GM20431 (cell line): ENCODE data around the gene FAM221B.

Experiments
- in situ Hi-C: fragments of 300-500 bp; cut with MseI, MboI; formaldehyde crosslinking; loops from one replicate; pipeline ENCODE4 v1.15.0; 2020; ENCODE audit warnings: low sequenced_read_pairs; ENCODE audit not compliant: unreplicated experiment

The FAM221B gene

GRCh38 chr9:35847792-35848572, 19.4 kb upstream of the FAM221B start:
- in situ Hi-C loops = no loop called here

- in situ Hi-C loops = no loop called here
Observed at GRCh38 chr9:35845824-35846771, 17.6 kb upstream of the FAM221B start.

DNA sequence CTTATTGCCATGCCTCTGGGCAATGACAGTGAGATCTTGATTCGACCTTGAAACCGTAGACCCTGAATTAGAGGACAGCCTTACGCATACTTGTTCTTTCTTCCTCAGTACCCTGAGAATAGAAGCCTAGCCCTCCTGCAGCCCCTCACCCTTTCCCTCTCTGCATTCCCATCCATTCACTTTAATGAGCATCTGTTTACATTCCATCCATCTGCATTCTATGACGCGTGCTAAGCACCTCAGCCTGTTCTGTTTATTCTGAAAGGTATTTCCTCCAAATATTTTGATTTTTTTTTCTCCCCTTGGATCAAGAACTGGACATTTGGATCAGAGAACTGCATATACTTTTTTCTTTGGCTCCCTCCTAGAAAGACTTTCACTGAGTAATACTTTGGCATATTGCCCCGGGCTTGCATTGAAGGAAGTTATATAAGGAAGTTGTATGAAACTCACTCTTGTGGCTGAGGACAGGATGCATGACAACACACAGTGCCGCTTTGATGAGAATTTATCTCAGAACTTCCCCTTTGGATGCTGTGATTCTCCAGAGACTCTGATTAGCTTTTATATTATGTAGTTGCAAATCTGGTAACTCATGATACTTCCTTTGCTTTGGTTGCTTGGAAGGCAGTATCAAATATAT, 16.2 kb upstream of the FAM221B start:
- in situ Hi-C loops = no loop called here

DNA sequence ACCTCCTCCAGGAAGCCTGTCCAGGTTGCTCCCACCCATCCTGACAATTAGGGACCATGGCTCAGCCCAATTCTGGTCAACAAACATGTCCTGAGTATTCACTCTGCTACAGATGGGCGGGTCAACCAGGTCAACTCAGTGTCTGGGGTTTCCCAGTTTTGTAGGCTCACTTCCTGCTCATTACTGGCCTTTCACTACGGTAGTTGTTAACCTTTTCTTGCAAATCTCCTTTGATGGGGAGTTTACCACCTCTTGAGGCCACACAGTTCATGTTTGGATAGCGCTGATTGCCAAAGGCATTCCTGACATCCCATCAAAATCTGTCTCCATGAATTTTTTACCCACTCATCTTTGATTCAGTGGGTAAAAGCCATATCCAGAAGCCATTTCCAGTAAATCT, 14.3 kb upstream of the FAM221B start:
- in situ Hi-C loops = no loop called here

DNA sequence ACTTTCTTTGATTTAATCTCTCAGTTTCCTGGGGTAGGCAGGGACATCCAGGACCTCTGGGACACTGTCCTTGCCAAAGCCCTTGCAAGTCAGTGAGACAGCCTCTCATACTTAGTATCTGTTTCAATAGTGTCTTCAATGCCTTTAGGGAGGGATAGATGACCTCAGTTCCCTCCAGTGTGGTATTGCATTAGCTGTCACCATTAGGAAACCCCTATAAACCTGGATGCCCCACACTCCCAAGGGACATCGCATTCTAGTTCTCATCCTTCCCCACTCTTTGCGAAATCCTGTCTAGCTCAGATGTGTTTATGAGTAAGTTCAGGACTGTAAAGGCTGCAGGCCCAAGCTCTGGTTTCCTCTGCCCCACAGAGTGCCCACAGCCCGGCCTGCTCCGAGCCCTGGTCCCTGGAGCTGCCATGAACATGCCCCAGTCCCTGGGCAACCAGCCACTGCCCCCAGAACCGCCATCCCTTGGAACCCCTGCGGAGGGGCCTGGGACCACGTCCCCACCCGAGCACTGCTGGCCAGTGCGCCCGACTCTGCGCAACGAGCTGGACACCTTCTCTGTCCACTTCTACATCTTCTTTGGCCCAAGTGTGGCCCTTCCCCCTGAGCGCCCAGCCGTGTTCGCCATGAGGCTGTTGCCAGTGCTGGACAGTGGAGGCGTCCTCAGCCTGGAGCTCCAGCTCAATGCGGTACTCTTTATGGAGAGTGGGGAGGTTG, 13.7 kb upstream of the FAM221B start:
- in situ Hi-C loops = no loop called here

DNA sequence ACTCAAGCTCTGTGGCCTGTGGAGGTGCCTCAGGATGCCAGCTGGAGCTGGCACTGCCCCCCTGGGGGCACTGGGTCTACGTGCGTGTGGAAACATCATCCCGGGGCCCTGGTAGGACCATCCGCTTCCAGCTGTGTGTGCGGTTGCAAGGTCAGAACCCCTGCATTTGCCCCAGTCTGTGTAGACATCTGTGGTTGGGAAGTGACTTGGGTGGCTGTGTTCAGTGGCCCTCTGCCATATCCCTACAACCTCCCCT, 13.0 kb upstream of the FAM221B start:
- in situ Hi-C loops = no loop called here

- in situ Hi-C loops = no loop called here
Observed at GRCh38 chr9:35840881-35841644, 12.5 kb upstream of the FAM221B start.

DNA sequence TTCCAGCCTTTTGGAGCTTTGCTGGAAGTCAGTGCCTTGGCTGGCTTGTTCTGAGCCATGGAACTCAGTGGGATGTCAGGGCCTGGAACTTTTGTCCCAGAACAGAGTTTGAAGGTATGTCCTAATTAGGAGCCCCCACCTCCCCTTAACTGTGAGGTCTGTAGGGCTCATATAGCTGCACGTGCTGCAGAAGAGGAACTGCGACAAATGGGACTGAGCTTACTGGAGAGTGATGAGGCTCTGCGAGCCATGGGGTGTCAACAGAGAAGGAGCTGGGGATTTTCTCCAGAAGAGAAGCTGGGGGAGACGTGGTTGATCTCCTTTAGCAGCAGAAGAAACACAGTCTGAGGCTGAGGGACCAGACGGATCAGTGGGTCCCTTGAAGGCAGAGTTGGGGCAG, 11.4 kb upstream of the FAM221B start:
- in situ Hi-C loops = no loop called here

DNA sequence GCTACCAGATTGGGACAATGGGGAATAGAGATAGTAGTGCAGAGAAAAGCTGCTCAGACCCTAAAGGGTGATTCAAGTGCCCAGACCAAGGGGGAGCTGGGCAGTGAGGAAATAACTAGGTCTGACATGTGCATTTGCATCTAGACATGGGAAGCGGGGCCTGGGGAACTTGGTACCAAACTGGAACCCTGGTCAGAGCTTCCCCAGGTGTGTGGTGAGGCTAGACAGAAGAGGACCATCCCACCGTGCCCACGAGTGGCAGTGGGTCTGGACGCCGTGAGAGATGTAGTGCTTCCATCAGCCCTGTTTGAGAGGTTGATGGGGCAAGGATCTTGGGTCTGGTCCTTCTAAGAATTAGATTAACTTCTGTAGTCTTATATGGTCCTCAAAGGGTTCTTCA, 8.1 kb upstream of the FAM221B start:
- in situ Hi-C loops = no loop called here

GRCh38 chr9:35835766-35836165, 7.2 kb upstream of the FAM221B start:
- in situ Hi-C loops = no loop called here

DNA sequence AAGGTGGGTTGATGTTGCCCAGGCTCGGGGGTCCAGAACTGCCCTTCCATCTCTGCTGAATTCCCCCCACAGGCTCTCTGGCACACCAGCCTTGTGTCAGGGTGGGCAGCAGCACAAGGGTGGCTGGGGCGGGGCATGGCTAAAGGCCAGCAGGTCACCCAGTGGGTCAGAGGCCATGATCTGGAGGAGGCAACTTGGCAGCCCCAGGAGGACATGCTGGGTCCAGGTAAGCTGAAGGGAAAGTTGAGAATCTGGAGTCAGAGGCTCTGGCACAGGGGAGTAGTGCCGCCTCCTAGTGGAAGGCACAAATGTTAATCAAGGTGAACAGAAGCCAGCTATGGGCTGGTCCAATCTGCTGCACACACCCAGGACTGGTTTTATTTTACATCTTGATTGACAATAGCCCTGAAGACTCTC, 6.7 kb upstream of the FAM221B start:
- in situ Hi-C loops = no loop called here

GRCh38 chr9:35834260-35835215, 6.0 kb upstream of the FAM221B start:
- in situ Hi-C loops = no loop called here

DNA sequence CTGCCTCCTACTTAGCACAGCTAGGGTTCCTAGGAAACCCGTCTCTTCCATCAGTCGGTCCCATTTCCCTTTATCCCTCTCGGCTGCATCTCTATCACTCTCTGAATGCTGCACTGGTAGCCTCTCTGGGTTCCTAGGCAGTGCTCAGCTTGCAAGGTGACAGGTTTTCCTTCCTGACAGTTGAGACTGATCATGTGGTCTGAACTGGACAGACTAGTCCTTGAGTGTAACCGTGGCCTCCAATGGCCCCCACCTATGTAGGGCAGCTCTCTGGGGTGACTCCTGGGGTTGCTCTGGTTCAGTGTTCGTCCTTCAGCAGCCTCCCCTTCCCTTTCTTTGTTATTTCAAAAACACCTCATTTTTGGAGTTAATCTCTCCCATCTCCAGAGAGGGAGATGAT, 4.3 kb upstream of the FAM221B start:
- in situ Hi-C loops = no loop called here

DNA sequence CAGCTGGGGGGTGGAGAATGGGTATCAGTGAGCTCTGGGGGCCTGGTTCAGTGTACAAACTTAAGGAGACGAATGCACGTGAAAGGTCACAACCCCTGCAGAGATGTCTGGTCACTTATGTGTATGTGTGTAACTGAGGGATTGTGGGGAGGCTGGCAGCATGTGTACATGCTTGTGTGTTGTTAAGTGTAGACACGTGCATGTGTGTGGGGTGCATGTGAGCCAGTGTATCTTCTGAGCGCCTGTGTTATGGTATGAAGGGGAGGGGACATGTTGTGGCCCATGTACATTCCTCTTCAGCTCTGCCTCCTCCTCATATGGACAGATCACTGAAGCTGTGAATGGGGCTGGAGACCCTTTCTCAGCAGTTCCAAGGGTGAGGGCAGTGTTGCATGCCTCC, 2.5 kb upstream of the FAM221B start:
- in situ Hi-C loops = no loop called here

DNA sequence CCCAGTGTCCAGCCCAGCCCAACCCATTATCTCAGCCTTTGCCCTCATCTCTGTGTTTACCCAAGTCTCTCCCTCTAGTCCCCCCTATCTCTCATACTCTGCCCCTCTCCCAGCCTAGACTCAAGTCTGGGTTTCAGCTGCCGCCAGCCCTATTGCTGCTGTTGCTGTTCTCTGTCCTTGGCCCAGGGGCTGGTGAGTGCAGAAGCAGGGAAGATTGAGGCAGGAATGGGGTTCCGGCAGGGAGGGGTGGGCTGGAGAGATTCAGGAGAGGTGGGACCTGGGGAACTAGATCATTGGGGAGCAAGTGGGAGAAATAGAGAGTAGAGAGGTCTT, 1.2 kb upstream of the FAM221B start:
- in situ Hi-C loops = loop anchor here (10.0 kb wide), 1 partner anchor 55 kb away; no protein-coding TSS in a partner anchor

GRCh38 chr9:35829084-35829763, 692 bp upstream of the FAM221B start, which contains the start of gene TMEM8B:
Gene TMEM8B, plus strand, starts transcription at chr9:35829228. Its CDS starts 220 bp downstream, at chr9:35829448.
- in situ Hi-C loops = loop anchor here (10.0 kb wide), 1 partner anchor 56 kb away; no protein-coding TSS in a partner anchor

GRCh38 chr9:35827486-35827885, 1.0 kb downstream of the FAM221B start:
- in situ Hi-C loops = loop anchor here (10.0 kb wide), 1 partner anchor 57 kb away; no protein-coding TSS in a partner anchor
